GM19025 (cell line): ENCODE results near the gene RAB4A.

ENCODE experiments used
- ATAC-seq: cut with Tn5 transposase; IDR thresholded peaks from one replicate; pipeline ENCODE4 v1.9.1; 2021; ENCODE audit warnings: mild to moderate bottlenecking, low read depth, moderate library complexity; ENCODE audit not compliant: unreplicated experiment

Gene RAB4A

GRCh38 chr1:229270547-229271447, at the start of gene RAB4A:
Gene RAB4A, plus strand, starts transcription at chr1:229271111. Its CDS starts 229 bp downstream, at chr1:229271340.
- peak; percentile 79 for ATAC-seq

GRCh38 chr1:229222081-229222480, 48.8 kb upstream of the RAB4A start:
- no peak for ATAC-seq

- no peak for ATAC-seq
Measured at GRCh38 chr1:229223498-229223897, 47.4 kb upstream of the RAB4A start.

GRCh38 chr1:229224308-229224707, 46.6 kb upstream of the RAB4A start:
- ATAC-seq = no peak

GRCh38 chr1:229225331-229225782, 45.6 kb upstream of the RAB4A start:
- no peak for ATAC-seq

GRCh38 chr1:229226796-229227195, 44.1 kb upstream of the RAB4A start:
- no peak for ATAC-seq

GRCh38 chr1:229227298-229227919, 43.5 kb upstream of the RAB4A start:
- no peak for ATAC-seq

GRCh38 chr1:229228522-229228921, 42.4 kb upstream of the RAB4A start:
- ATAC-seq = no peak

GRCh38 chr1:229229137-229229720, 41.7 kb upstream of the RAB4A start:
- ATAC-seq = no peak

- no peak for ATAC-seq
Measured at GRCh38 chr1:229229721-229230139, 41.2 kb upstream of the RAB4A start.

- no peak for ATAC-seq
Measured at GRCh38 chr1:229230140-229230892, 40.6 kb upstream of the RAB4A start.

- ATAC-seq = no peak
Measured at GRCh38 chr1:229230893-229231753, 39.8 kb upstream of the RAB4A start.

GRCh38 chr1:229231754-229232119, 39.2 kb upstream of the RAB4A start:
- ATAC-seq = no peak

GRCh38 chr1:229234870-229235472, 35.9 kb upstream of the RAB4A start:
- no peak for ATAC-seq

- ATAC-seq = no peak
Measured at GRCh38 chr1:229237320-229237719, 33.6 kb upstream of the RAB4A start.

- no peak for ATAC-seq
Measured at GRCh38 chr1:229238231-229238630, 32.7 kb upstream of the RAB4A start.

GRCh38 chr1:229238674-229239415, 32.1 kb upstream of the RAB4A start:
- no peak for ATAC-seq

- ATAC-seq = no peak
Measured at GRCh38 chr1:229240532-229240931, 30.4 kb upstream of the RAB4A start.

- ATAC-seq = no peak
Measured at GRCh38 chr1:229241390-229241789, 29.5 kb upstream of the RAB4A start.
